Astrocyte of the cerebellum (primary cell): ENCODE data around the gene C6.

ENCODE experiments used
- DNase-seq: peaks from one replicate; pipeline ENCODE4 v3.0.0-alpha.2; 2011; ENCODE audit warnings: low read depth
- H3K4me3 ChIP-seq: 2 replicates; pipeline ENCODE4 v1.5.1; 2011; ENCODE audit warnings: mild to moderate bottlenecking, low read depth, low read length, moderate library complexity
- CTCF ChIP-seq: IDR thresholded peaks from 2 replicates; pipeline ENCODE4 v1.5.1; 2012; ENCODE audit warnings: low read length, low read depth, moderate library complexity, mild to moderate bottlenecking; ENCODE audit errors: missing control alignments
- in situ Hi-C: cut with HindIII; loops from 2 replicates; pipeline ENCODE4 v1.10.0; 2017; ENCODE audit warnings: low sequenced_read_pairs

Gene C6

GRCh38 chr5:41151564-41151963 is 61.8 kb downstream of the C6 start:
- in situ Hi-C loops: no loop called here
- DNase-seq: no peak
- no peak for TF ChIP-seq CTCF
- H3K4me3 ChIP-seq: no peak overlapping the region

GRCh38 chr5:41148448-41148847 is 64.9 kb downstream of the C6 start:
- in situ Hi-C loops: no loop called here
- no peak for TF ChIP-seq CTCF
- no peak overlapping the region for H3K4me3 ChIP-seq
- DNase-seq: no peak

- no peak overlapping the region for H3K4me3 ChIP-seq
- DNase-seq: no peak
- no peak for TF ChIP-seq CTCF
- in situ Hi-C loops: no loop called here
Observed at GRCh38 chr5:41145306-41145705, 68.0 kb downstream of the C6 start.

GRCh38 chr5:41143131-41143901 is 70.0 kb downstream of the C6 start:
- no peak overlapping the region for H3K4me3 ChIP-seq
- TF ChIP-seq CTCF: no peak
- in situ Hi-C loops: no loop called here
- DNase-seq: no peak

- in situ Hi-C loops: no loop called here
Observed at GRCh38 chr5:41127967-41128690, 85.2 kb downstream of the C6 start.

GRCh38 chr5:41122459-41122858 is 90.9 kb downstream of the C6 start:
- in situ Hi-C loops: no loop called here
- no peak for DNase-seq
- TF ChIP-seq CTCF: no peak
- H3K4me3 ChIP-seq: no peak overlapping the region

More at GRCh38 chr5:41127967-41128690, 85.2 kb downstream of the C6 start:
- no peak overlapping the region for H3K4me3 ChIP-seq
- DNase-seq: no peak
- TF ChIP-seq CTCF: no peak
